CD1c-positive myeloid dendritic cell (primary cell): ENCODE results near the gene BBIP1.

Source experiments
- DNase-seq: peaks from one replicate; pipeline ENCODE4 v3.0.0-alpha.2; 2016; ENCODE audit errors: extremely low spot score

The BBIP1 gene

GRCh38 chr10:110863956-110864355, 55.0 kb downstream of the BBIP1 start:
- DNase-seq: no peak

GRCh38 chr10:110863361-110863760, 55.6 kb downstream of the BBIP1 start:
- no peak for DNase-seq

- no peak for DNase-seq
Measured at GRCh38 chr10:110862961-110863360, 56.0 kb downstream of the BBIP1 start.

- DNase-seq: peak; percentile 90
Measured at GRCh38 chr10:110861930-110862649, 56.9 kb downstream of the BBIP1 start.

GRCh38 chr10:110861476-110861875, 57.5 kb downstream of the BBIP1 start:
- DNase-seq: no peak

GRCh38 chr10:110860576-110861241, 58.3 kb downstream of the BBIP1 start:
- DNase-seq: peak; percentile 42

- DNase-seq: peak; percentile 86
Measured at GRCh38 chr10:110859973-110860376, 59.0 kb downstream of the BBIP1 start.

GRCh38 chr10:110859206-110859972, 59.6 kb downstream of the BBIP1 start:
- DNase-seq: no peak

- DNase-seq: no peak
Measured at GRCh38 chr10:110858297-110858934, 60.6 kb downstream of the BBIP1 start.

GRCh38 chr10:110857265-110858171, 61.5 kb downstream of the BBIP1 start:
- DNase-seq: peak; percentile 57

- no peak for DNase-seq
Measured at GRCh38 chr10:110853921-110854605, 64.9 kb downstream of the BBIP1 start.

GRCh38 chr10:110852947-110853346, 66.0 kb downstream of the BBIP1 start:
- DNase-seq: no peak

- no peak for DNase-seq
Measured at GRCh38 chr10:110852255-110852896, 66.6 kb downstream of the BBIP1 start.

- DNase-seq: no peak
Measured at GRCh38 chr10:110851020-110851612, 67.9 kb downstream of the BBIP1 start.

GRCh38 chr10:110850099-110850498, 68.9 kb downstream of the BBIP1 start:
- no peak for DNase-seq
